ENCODE data around the gene SCD5. TPM values are rescaled to one million over a fixed set of nuclear protein-coding genes. Genes with fewer than 3 reads are reported as not detected.

SCD5 gene
- total and polyA plus RNA-seq, 2 of the 4 experiments (the other 2 are of a cell fraction), result 12.4 to 13.5 TPM

DNA sequence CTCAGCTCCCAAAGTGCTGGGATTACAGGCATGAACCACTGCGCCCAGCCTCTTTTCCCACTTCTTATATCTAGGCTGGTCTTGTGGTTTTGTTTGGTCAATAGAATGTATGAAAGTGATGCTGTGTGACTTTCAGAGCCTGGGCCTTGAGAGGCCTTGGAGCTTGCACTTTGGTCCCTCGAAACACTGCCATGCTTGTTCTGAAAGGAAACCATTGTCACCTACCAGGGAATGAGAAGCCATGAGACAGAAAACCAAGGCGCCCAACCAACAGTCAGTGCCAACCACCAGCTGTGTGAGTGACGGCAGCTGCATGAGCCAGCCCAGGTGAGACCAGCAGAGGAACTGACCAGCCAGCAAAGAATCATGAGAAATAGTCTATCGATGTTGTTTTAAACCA, 57.4 kb downstream of the SCD5 start:
- no peak for ATAC-seq (ENCODE audit: low read depth)
- ChIA-PET POLR2A (ENCODE audit: unreplicated experiment) (no interaction called here), CTCF (no interaction called here)
- BruUV-seq (replicated peaks), result no TSS peak
- peaks cover 2% of the 10 kb centered on the region for H3K4me1 ChIP-seq (ENCODE audit: control insufficient read depth, insufficient read depth, low read length)
- no peak for TF ChIP-seq NFE2L2 (IDR thresholded peaks at IDR 0.05; ENCODE audit: low read depth, low read length)
- no peak for TF ChIP-seq MXI1 (IDR thresholded peaks at IDR 0.05; ENCODE audit: borderline replicate concordance, low read depth, low read length)
- no peak for TF ChIP-seq RCOR1 (IDR thresholded peaks at IDR 0.05; ENCODE audit: insufficient replicate concordance, low read length)
- TF ChIP-seq, protein P1, sequence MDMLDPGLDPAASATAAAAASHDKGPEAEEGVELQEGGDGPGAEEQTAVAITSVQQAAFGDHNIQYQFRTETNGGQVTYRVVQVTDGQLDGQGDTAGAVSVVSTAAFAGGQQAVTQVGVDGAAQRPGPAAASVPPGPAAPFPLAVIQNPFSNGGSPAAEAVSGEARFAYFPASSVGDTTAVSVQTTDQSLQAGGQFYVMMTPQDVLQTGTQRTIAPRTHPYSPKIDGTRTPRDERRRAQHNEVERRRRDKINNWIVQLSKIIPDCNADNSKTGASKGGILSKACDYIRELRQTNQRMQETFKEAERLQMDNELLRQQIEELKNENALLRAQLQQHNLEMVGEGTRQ (IDR thresholded peaks at IDR 0.05; ENCODE audit: low read depth, low read length), result no peak
- no peak for TF ChIP-seq RFX5 (IDR thresholded peaks at IDR 0.05; ENCODE audit: low read depth, low read length)
- TF ChIP-seq POLR2A (IDR thresholded peaks at IDR 0.05; ENCODE audit: low read depth, low read length), result no peak
- TF ChIP-seq RAD21 (IDR thresholded peaks at IDR 0.05; ENCODE audit: low read length), result no peak
- TF ChIP-seq SMC3 (IDR thresholded peaks at IDR 0.05; ENCODE audit: low read depth, low read length), result no peak
- no peak for TF ChIP-seq MAZ (IDR thresholded peaks at IDR 0.05; ENCODE audit: borderline replicate concordance, low read depth, low read length)
- no peak for TF ChIP-seq CEBPB (IDR thresholded peaks at IDR 0.05; ENCODE audit: low read depth, low read length)
- no peak for TF ChIP-seq CHD1 (IDR thresholded peaks at IDR 0.05; ENCODE audit: low read depth, low read length)
- TF ChIP-seq, protein P2, sequence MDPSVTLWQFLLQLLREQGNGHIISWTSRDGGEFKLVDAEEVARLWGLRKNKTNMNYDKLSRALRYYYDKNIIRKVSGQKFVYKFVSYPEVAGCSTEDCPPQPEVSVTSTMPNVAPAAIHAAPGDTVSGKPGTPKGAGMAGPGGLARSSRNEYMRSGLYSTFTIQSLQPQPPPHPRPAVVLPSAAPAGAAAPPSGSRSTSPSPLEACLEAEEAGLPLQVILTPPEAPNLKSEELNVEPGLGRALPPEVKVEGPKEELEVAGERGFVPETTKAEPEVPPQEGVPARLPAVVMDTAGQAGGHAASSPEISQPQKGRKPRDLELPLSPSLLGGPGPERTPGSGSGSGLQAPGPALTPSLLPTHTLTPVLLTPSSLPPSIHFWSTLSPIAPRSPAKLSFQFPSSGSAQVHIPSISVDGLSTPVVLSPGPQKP (IDR thresholded peaks at IDR 0.05; ENCODE audit: borderline replicate concordance, low read depth, low read length), result no peak
- TF ChIP-seq BHLHE40 (IDR thresholded peaks at IDR 0.05; ENCODE audit: low read depth, low read length), result no peak
- no peak for TF ChIP-seq MAFK (IDR thresholded peaks at IDR 0.05; ENCODE audit: low read depth, low read length)
- TF ChIP-seq FOS (IDR thresholded peaks at IDR 0.05; ENCODE audit: low read depth, low read length), result no peak
- TF ChIP-seq, protein P3, sequence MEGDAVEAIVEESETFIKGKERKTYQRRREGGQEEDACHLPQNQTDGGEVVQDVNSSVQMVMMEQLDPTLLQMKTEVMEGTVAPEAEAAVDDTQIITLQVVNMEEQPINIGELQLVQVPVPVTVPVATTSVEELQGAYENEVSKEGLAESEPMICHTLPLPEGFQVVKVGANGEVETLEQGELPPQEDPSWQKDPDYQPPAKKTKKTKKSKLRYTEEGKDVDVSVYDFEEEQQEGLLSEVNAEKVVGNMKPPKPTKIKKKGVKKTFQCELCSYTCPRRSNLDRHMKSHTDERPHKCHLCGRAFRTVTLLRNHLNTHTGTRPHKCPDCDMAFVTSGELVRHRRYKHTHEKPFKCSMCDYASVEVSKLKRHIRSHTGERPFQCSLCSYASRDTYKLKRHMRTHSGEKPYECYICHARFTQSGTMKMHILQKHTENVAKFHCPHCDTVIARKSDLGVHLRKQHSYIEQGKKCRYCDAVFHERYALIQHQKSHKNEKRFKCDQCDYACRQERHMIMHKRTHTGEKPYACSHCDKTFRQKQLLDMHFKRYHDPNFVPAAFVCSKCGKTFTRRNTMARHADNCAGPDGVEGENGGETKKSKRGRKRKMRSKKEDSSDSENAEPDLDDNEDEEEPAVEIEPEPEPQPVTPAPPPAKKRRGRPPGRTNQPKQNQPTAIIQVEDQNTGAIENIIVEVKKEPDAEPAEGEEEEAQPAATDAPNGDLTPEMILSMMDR (conservative IDR thresholded peaks at IDR 0.05; ENCODE audit: low read depth, low read length), result no peak
- H3K9me1 ChIP-seq (ENCODE audit: insufficient read depth, low read length), result peaks cover 2% of the 10 kb centered on the region; the same call in 1 of the 2 replicates
- no peak for DNase-seq
- no peak overlapping the region for H3K4ac ChIP-seq (ENCODE audit: low read depth, low read length)
- dilution Hi-C loops (cut with HindIII; ENCODE audit: low sequenced_read_pairs, unreplicated experiment), result no loop called here
- intact Hi-C loops (cut with micrococcal nuclease), result no loop called here
- in situ Hi-C loops (cut with MboI; ENCODE audit: low sequenced_read_pairs), result no loop called here
- no peak overlapping the region for H3K56ac ChIP-seq (ENCODE audit: extremely low read depth, insufficient read depth, low read length)
- no peaks in the 10 kb centered on the region for H3K36me3 ChIP-seq (ENCODE audit: control insufficient read depth, insufficient read depth, low read length)
- H3K4me2 ChIP-seq (ENCODE audit: low read depth, low read length), result no peak overlapping the region
- no peak overlapping the region for H2AK9ac ChIP-seq (replicated peaks; ENCODE audit: low read depth, low read length, poor library complexity)
- H3K23ac ChIP-seq (ENCODE audit: low read depth, low read length), result no peak overlapping the region
- no peak overlapping the region for H4K91ac ChIP-seq (ENCODE audit: insufficient read depth, low read depth, low read length)
- H2BK120ac ChIP-seq (ENCODE audit: low read depth, low read length), result no peak overlapping the region
- no peak overlapping the region for H2BK20ac ChIP-seq (ENCODE audit: low read depth, low read length)
- whole genome bisulfite sequencing, 2 experiments (ENCODE audit: extremely low coverage in 2 of 2, insufficient read length in 1 of 2), result 100% methylated on average over 1 of the region's 5 CpGs; no CpG with 5 or more reads in 1 of the 2 experiments
- H2AFZ ChIP-seq (replicated peaks; ENCODE audit: low read length, poor library complexity), result no peak overlapping the region
- no peak overlapping the region for H3K14ac ChIP-seq (replicated peaks; ENCODE audit: low read depth, low read length)
- H3K9ac ChIP-seq (ENCODE audit: low read depth, low read length), result no peak overlapping the region
- no peak overlapping the region for H2AK5ac ChIP-seq (ENCODE audit: low read depth, low read length)
- no peaks in the 10 kb centered on the region for H3K9me3 ChIP-seq (ENCODE audit: control insufficient read depth, insufficient read depth, low read length)
- H3K27ac ChIP-seq (ENCODE audit: insufficient read depth, low read length), result no peak overlapping the region
- peaks cover 0 to 4% of the 10 kb centered on the region in 2 experiments; a peak in 1 of 4 replicates for H3K79me1 ChIP-seq (ENCODE audit: low read depth in 1 of 2, low read length in 2 of 2)
- H3K27me3 ChIP-seq (ENCODE audit: control insufficient read depth, insufficient read depth, low read length), result no peaks in the 10 kb centered on the region
- no peak overlapping the region for H3K4me3 ChIP-seq (ENCODE audit: insufficient read depth, low read depth, low read length)
- no peak overlapping the region for H3K18ac ChIP-seq (ENCODE audit: low read depth, low read length)
- no peak overlapping the region for H2BK5ac ChIP-seq (ENCODE audit: low read depth, low read length, poor library complexity, severe bottlenecking)
- no peaks in the 10 kb centered on the region for H4K20me1 ChIP-seq (ENCODE audit: insufficient read depth, low read length)
- no peak overlapping the region for H2BK15ac ChIP-seq (ENCODE audit: low read depth, low read length)
- no peak overlapping the region for H4K5ac ChIP-seq (ENCODE audit: low read depth, low read length)
- H4K8ac ChIP-seq (ENCODE audit: low read depth in 2 of 2, low read length in 2 of 2), result no peak overlapping the region

All from IMR-90 (cell line).